Natural killer cell treated with Interleukin-12 subunit alpha and Interleukin-12 subunit beta and Interleukin-15 and Interleukin-18, amount 100 ng/mL, for 72 hours (primary cell): ENCODE results near the gene SMIM35. TPM values are rescaled to one million over a fixed set of nuclear protein-coding genes. Genes with fewer than 3 reads are reported as not detected.
"Not testable (repeated sequence)": the region's sequence is repeated elsewhere in the genome, so short reads cannot be mapped to it uniquely, and the experiment has no call there.

Experiments used
- ATAC-seq, 2 donors: fragments of 150-1000 bp; cut with Tn5 transposase in 1 of 2; sonication (Bioruptor Pico), chemical (Tn5 transposase) in 1 of 2; 2 replicates each; pipeline ENCODE4 v1.10.0; 2021
- DNase-seq: peaks from one replicate; pipeline ENCODE4 v3.0.0; 2022; ENCODE audit warnings: low spot score
- H3K27ac Mint-ChIP-seq, 2 donors: 1 replicate in 1 of 2; 2 replicates in 1 of 2; pipeline ENCODE4 v1.8.0; 2022; ENCODE audit warnings: mixed read lengths in 2 of 2, mild to moderate bottlenecking in 1 of 2, moderate library complexity in 1 of 2
- H3K27me3 Mint-ChIP-seq, 2 donors: 1 replicate in 1 of 2; 2 replicates in 1 of 2; pipeline ENCODE4 v1.8.0; 2022; ENCODE audit warnings: mixed read lengths in 2 of 2
- H3K36me3 Mint-ChIP-seq: one replicate; pipeline ENCODE4 v1.8.0; 2022; ENCODE audit warnings: mixed read lengths
- H3K4me1 Mint-ChIP-seq, 2 donors: 1 replicate in 1 of 2; 2 replicates in 1 of 2; pipeline ENCODE4 v1.8.0; 2022; ENCODE audit warnings: low read depth in 2 of 2, mixed read lengths in 2 of 2, mild to moderate bottlenecking in 1 of 2
- H3K4me3 Mint-ChIP-seq: one replicate; pipeline ENCODE4 v1.8.0; 2022; ENCODE audit warnings: mixed read lengths
- H3K9me3 Mint-ChIP-seq: 2 replicates; pipeline ENCODE4 v1.8.0; 2022; ENCODE audit warnings: mixed read lengths
- total RNA-seq, 2 donors: library from RNA; stranded (reverse); gene quantifications; one replicate each; pipeline ENCODE4 v1.2.3, GENCODE V29; 2022

The SMIM35 gene
- total RNA-seq, 2 donors from 2014 or later = not detected

- Mint-ChIP-seq H3K36me3 (no peaks in the 10 kb centered on the region), H3K9me3 (no peaks in the 10 kb centered on the region), H3K4me3 (peak overlapping the region; percentile 16), H3K27ac (peak overlapping the region in 1 of 2 donors; percentile 38), H3K27me3 (peaks cover 0 to 3% of the 10 kb centered on the region in 2 donors), H3K4me1 (peaks cover 17 to 23% of the 10 kb centered on the region in 2 donors)
- ATAC-seq (peak; percentile 14 to 33), DNase-seq (no peak)
Measured at GRCh38 chr11:118064956-118065355, 21.8 kb downstream of the SMIM35 start.

- DNase-seq, ATAC-seq, H3K4me3 Mint-ChIP-seq, H3K9me3 Mint-ChIP-seq, H3K36me3 Mint-ChIP-seq, H3K27ac Mint-ChIP-seq, H3K27me3 Mint-ChIP-seq: not testable (repeated sequence)
- H3K4me1 Mint-ChIP-seq = peaks cover 17 to 26% of the 10 kb centered on the region in 2 donors
Measured at GRCh38 chr11:118062631-118063030, 24.1 kb downstream of the SMIM35 start.

GRCh38 chr11:118062181-118062580, 24.6 kb downstream of the SMIM35 start:
- not testable (repeated sequence) for H3K9me3 Mint-ChIP-seq, H3K4me3 Mint-ChIP-seq, H3K27me3 Mint-ChIP-seq, ATAC-seq, H3K36me3 Mint-ChIP-seq, DNase-seq, H3K27ac Mint-ChIP-seq
- peaks cover 17 to 31% of the 10 kb centered on the region in 2 donors for H3K4me1 Mint-ChIP-seq

- Mint-ChIP-seq H3K4me3 (no peak overlapping the region), H3K36me3 (no peaks in the 10 kb centered on the region), H3K4me1 (peaks cover 17 to 36% of the 10 kb centered on the region in 2 donors), H3K27me3 (peaks cover 10 to 11% of the 10 kb centered on the region in 2 donors), H3K9me3 (no peaks in the 10 kb centered on the region), H3K27ac (no peak overlapping the region)
- no peak for DNase-seq
- no peak for ATAC-seq
Measured at GRCh38 chr11:118061586-118062125, 25.1 kb downstream of the SMIM35 start.

- no peak overlapping the region for H3K27ac Mint-ChIP-seq
- no peak overlapping the region for H3K4me3 Mint-ChIP-seq
- peaks cover 13 to 15% of the 10 kb centered on the region in 2 donors for H3K27me3 Mint-ChIP-seq
- H3K9me3 Mint-ChIP-seq = no peaks in the 10 kb centered on the region
- no peaks in the 10 kb centered on the region for H3K36me3 Mint-ChIP-seq
- no peak for DNase-seq
- H3K4me1 Mint-ChIP-seq = peaks cover 11 to 33% of the 10 kb centered on the region in 2 donors
- peak in 1 of 2 donors; percentile 10 for ATAC-seq
Measured at GRCh38 chr11:118060869-118061268, 25.9 kb downstream of the SMIM35 start.

- peaks cover 15% of the 10 kb centered on the region in 2 donors for H3K27me3 Mint-ChIP-seq
- no peaks in the 10 kb centered on the region for H3K9me3 Mint-ChIP-seq
- no peak overlapping the region for H3K4me3 Mint-ChIP-seq
- H3K36me3 Mint-ChIP-seq = no peaks in the 10 kb centered on the region
- no peak for DNase-seq
- H3K4me1 Mint-ChIP-seq = peaks cover 4 to 26% of the 10 kb centered on the region in 2 donors
- peak in 1 of 2 donors; percentile 28 for ATAC-seq
- H3K27ac Mint-ChIP-seq = no peak overlapping the region
Measured at GRCh38 chr11:118060081-118060661, 26.6 kb downstream of the SMIM35 start.

GRCh38 chr11:118059246-118059940, 27.4 kb downstream of the SMIM35 start:
- no peaks in the 10 kb centered on the region for H3K9me3 Mint-ChIP-seq
- DNase-seq = no peak
- no peak overlapping the region for H3K4me3 Mint-ChIP-seq
- H3K36me3 Mint-ChIP-seq = no peaks in the 10 kb centered on the region
- H3K4me1 Mint-ChIP-seq = peaks cover 0 to 20% of the 10 kb centered on the region in 2 donors
- H3K27ac Mint-ChIP-seq = no peak overlapping the region
- peaks cover 15% of the 10 kb centered on the region in 2 donors for H3K27me3 Mint-ChIP-seq
- peak in 1 of 2 donors; percentile 29 for ATAC-seq

GRCh38 chr11:118058311-118059245, 28.2 kb downstream of the SMIM35 start:
- Mint-ChIP-seq H3K4me1 (peaks cover 0 to 15% of the 10 kb centered on the region in 2 donors), H3K27ac (no peak overlapping the region), H3K27me3 (peaks cover 15% of the 10 kb centered on the region in 2 donors), H3K4me3 (no peak overlapping the region), H3K9me3 (no peaks in the 10 kb centered on the region), H3K36me3 (no peaks in the 10 kb centered on the region)
- peak in 1 of 2 donors; percentile 12 for ATAC-seq
- no peak for DNase-seq

- Mint-ChIP-seq H3K4me1 (peaks cover 7 to 21% of the 10 kb centered on the region in 2 donors), H3K27me3 (peaks cover 15% of the 10 kb centered on the region in 2 donors), H3K27ac (peak overlapping the region in 1 of 2 donors; percentile 44), H3K9me3 (no peaks in the 10 kb centered on the region), H3K4me3 (no peak overlapping the region), H3K36me3 (no peaks in the 10 kb centered on the region)
- DNase-seq = no peak
- ATAC-seq = no peak
Measured at GRCh38 chr11:118057251-118058145, 29.3 kb downstream of the SMIM35 start.

- H3K9me3 Mint-ChIP-seq = no peaks in the 10 kb centered on the region
Measured at GRCh38 chr11:118056806-118057205, 30.0 kb downstream of the SMIM35 start.

GRCh38 chr11:118055966-118056365, 30.8 kb downstream of the SMIM35 start:
- no peak for DNase-seq
- H3K27ac Mint-ChIP-seq = no peak overlapping the region

More at GRCh38 chr11:118056806-118057205, 30.0 kb downstream of the SMIM35 start:
- Mint-ChIP-seq H3K36me3 (no peaks in the 10 kb centered on the region), H3K27me3 (peaks cover 15% of the 10 kb centered on the region in 2 donors), H3K4me3 (no peak overlapping the region), H3K27ac (peak overlapping the region in 1 of 2 donors; percentile 44), H3K4me1 (peaks cover 12 to 25% of the 10 kb centered on the region in 2 donors)
- no peak for ATAC-seq
- no peak for DNase-seq

GRCh38 chr11:118054712-118055640, 31.8 kb downstream of the SMIM35 start:
- H3K4me3 Mint-ChIP-seq = no peak overlapping the region
- DNase-seq (no peak), ATAC-seq (no peak)
- H3K4me1 Mint-ChIP-seq = peaks cover 27 to 39% of the 10 kb centered on the region in 2 donors
- H3K9me3 Mint-ChIP-seq = no peaks in the 10 kb centered on the region
- no peaks in the 10 kb centered on the region for H3K36me3 Mint-ChIP-seq
- H3K27me3 Mint-ChIP-seq = peaks cover 15% of the 10 kb centered on the region in 2 donors
- no peak overlapping the region for H3K27ac Mint-ChIP-seq

More at GRCh38 chr11:118055966-118056365, 30.8 kb downstream of the SMIM35 start:
- Mint-ChIP-seq H3K27me3 (peaks cover 15% of the 10 kb centered on the region in 2 donors), H3K4me1 (peaks cover 21 to 33% of the 10 kb centered on the region in 2 donors), H3K36me3 (no peaks in the 10 kb centered on the region), H3K9me3 (no peaks in the 10 kb centered on the region), H3K4me3 (no peak overlapping the region)
- ATAC-seq = no peak
